Renal cortical epithelial cell (primary cell): ENCODE results near the gene ZNF777. TPM values are rescaled to one million over a fixed set of nuclear protein-coding genes. Genes with fewer than 3 reads are reported as not detected.

ENCODE experiments used
- DNase-seq: peaks from one replicate; pipeline ENCODE4 v3.0.0-alpha.2; 2011; ENCODE audit warnings: low read depth
- total RNA-seq: library from RNA; depleted of rRNA; stranded (reverse); fragments of >200 nt; gene quantifications from 2 replicates; pipeline ENCODE4 v1.2.3, GENCODE V29; 2014

Gene ZNF777
- total RNA-seq, 1 donor from 2014 or later = 12.3 TPM

- DNase-seq = no peak
These were observed 16.9 kb upstream of the ZNF777 start for GRCh38 chr7:149477494-149478443.

- DNase-seq = no peak
These were observed 15.9 kb upstream of the ZNF777 start for GRCh38 chr7:149476791-149477190.

GRCh38 chr7:149475121-149476045, 14.5 kb upstream of the ZNF777 start:
- no peak for DNase-seq

- no peak for DNase-seq
These were observed 13.7 kb upstream of the ZNF777 start for GRCh38 chr7:149474309-149475120.

- DNase-seq = no peak
These were observed 12.4 kb upstream of the ZNF777 start for GRCh38 chr7:149473251-149473650.

- DNase-seq = no peak
These were observed 10.6 kb upstream of the ZNF777 start for GRCh38 chr7:149471289-149471953.

GRCh38 chr7:149469806-149470205, 8.9 kb upstream of the ZNF777 start:
- DNase-seq = no peak

GRCh38 chr7:149468208-149468607, 7.3 kb upstream of the ZNF777 start:
- DNase-seq = no peak

- no peak for DNase-seq
These were observed 6.5 kb upstream of the ZNF777 start for GRCh38 chr7:149467321-149467859.

GRCh38 chr7:149466364-149466763, 5.5 kb upstream of the ZNF777 start:
- DNase-seq = no peak

- DNase-seq = no peak
These were observed 2.8 kb upstream of the ZNF777 start for GRCh38 chr7:149463500-149464161.

- no peak for DNase-seq
These were observed 1.2 kb upstream of the ZNF777 start for GRCh38 chr7:149462101-149462520.

- DNase-seq = no peak
These were observed 1.1 kb downstream of the ZNF777 start for GRCh38 chr7:149459540-149460452.

GRCh38 chr7:149459201-149459539, 1.7 kb downstream of the ZNF777 start:
- no peak for DNase-seq

- no peak for DNase-seq
These were observed 2.6 kb downstream of the ZNF777 start for GRCh38 chr7:149458235-149458634.

- DNase-seq = no peak
These were observed 3.1 kb downstream of the ZNF777 start for GRCh38 chr7:149457766-149458165.

- DNase-seq = no peak
These were observed 4.1 kb downstream of the ZNF777 start for GRCh38 chr7:149456506-149457421.
